Stimulated activated naive CD8-positive, alpha-beta T cell treated with anti-CD3 and anti-CD28 coated beads, Interleukin-15, Interleukin-2, amounts not matched to agents 100 ng/mL and 50 ng/mL, for 24 hours (primary cell): Measurements from ENCODE around the gene FOXJ3.

ENCODE experiments used
- H3K27ac Mint-ChIP-seq: one replicate; pipeline ENCODE4 v1.8.0; 2021; ENCODE audit warnings: mild to moderate bottlenecking, mixed read lengths
- H3K27me3 Mint-ChIP-seq: one replicate; pipeline ENCODE4 v1.8.0; 2021; ENCODE audit warnings: mixed read lengths
- H3K36me3 Mint-ChIP-seq: one replicate; pipeline ENCODE4 v1.8.0; 2021; ENCODE audit warnings: low read depth, mixed read lengths
- H3K4me1 Mint-ChIP-seq: one replicate; pipeline ENCODE4 v1.8.0; 2021; ENCODE audit warnings: low read depth, mixed read lengths
- H3K4me3 Mint-ChIP-seq: one replicate; pipeline ENCODE4 v1.8.0; 2021; ENCODE audit warnings: mild to moderate bottlenecking, mixed read lengths
- H3K9me3 Mint-ChIP-seq: one replicate; pipeline ENCODE4 v1.8.0; 2021; ENCODE audit warnings: mixed read lengths

The FOXJ3 gene

DNA sequence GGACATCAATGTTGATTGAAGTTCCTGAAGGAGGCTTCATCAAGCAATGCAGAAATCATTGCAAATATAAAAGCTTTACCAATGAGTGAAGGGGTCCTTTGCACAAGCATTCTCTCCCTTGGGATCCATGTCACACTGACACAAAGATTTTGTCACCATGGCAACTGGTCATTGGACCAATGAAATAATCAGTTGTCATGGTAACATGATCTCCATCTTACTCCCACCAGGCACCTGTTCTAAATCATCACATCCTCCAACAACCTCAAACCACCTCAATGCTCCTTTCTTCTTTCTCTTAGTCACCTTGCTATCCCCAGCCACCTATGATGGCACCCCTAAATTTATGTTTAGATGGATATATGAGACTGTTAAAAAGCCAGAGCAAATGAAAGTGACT, 13.5 kb upstream of the FOXJ3 start:
- Mint-ChIP-seq H3K9me3 (no peaks in the 10 kb centered on the region), H3K27ac (no peak overlapping the region), H3K4me3 (no peak overlapping the region), H3K27me3 (peaks cover 23% of the 10 kb centered on the region), H3K4me1 (no peaks in the 10 kb centered on the region), H3K36me3 (no peaks in the 10 kb centered on the region)

DNA sequence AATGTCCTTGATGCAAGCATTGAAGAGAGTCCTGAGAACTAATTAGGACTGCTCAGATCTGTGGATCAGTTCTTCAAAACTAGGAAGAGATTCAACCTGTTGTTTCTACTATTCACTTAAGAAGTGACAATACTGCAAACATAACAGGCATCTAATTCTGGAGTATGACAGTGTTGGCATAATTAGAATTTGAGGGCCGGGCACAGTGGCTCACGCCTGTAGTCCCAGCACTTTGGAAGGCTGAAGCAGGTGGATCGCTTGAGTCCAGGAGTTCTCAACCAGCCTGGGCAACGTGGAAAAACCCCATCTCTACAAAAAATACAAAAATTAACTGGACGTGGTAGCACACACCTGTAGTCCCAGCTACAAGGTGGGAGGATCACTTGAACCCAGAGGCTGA, 8.0 kb upstream of the FOXJ3 start:
- no peak overlapping the region for H3K4me3 Mint-ChIP-seq
- peaks cover 7% of the 10 kb centered on the region for H3K27me3 Mint-ChIP-seq

DNA sequence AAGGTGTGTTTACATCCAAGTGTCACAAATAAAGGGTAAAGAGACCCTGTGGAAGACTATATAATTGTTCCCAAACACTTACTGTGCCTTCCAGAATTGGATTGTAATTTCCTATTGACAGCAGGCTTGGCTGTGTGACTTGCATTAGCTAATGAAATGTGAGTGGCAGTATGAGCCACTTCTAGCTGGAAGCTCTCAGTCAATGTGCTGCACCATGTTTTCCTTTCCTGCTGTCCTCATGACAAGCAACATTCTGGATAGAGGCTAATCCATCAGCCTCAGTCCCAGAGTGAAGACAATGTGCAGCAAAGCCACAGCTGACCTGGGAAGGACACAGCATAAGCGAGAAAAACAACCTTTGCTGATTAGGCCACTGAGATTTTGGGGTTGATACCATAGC, 5.9 kb upstream of the FOXJ3 start:
- Mint-ChIP-seq H3K4me3 (no peak overlapping the region), H3K36me3 (no peaks in the 10 kb centered on the region), H3K9me3 (no peaks in the 10 kb centered on the region), H3K27me3 (peaks cover 7% of the 10 kb centered on the region), H3K27ac (no peak overlapping the region), H3K4me1 (peaks cover 12% of the 10 kb centered on the region)

More for the DNA sequence above, 8.0 kb upstream of the FOXJ3 start:
- Mint-ChIP-seq H3K9me3 (no peaks in the 10 kb centered on the region), H3K36me3 (no peaks in the 10 kb centered on the region), H3K27ac (no peak overlapping the region), H3K4me1 (no peaks in the 10 kb centered on the region)

DNA sequence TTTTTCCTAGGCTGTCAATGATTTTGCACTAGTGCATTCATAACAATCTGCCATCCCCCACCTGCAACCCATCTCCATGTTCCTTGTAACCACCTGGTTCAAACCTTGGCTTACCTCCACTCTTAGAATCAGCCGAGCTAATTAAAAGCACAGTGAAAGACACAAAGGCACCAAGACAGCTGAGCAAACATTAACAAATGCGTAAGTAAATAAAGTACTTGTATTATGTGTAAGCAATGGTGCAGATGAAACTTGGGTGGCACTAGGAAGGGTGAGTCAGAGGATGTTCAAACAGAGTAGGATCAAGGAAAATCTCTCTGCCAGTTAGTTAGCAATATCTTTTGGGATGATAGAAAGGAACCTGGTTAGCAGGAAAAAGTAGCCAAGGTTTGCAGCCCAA, 5.1 kb upstream of the FOXJ3 start:
- H3K27ac Mint-ChIP-seq = no peak overlapping the region
- H3K4me1 Mint-ChIP-seq = peaks cover 15% of the 10 kb centered on the region
- no peaks in the 10 kb centered on the region for H3K9me3 Mint-ChIP-seq
- H3K27me3 Mint-ChIP-seq = no peaks in the 10 kb centered on the region
- no peak overlapping the region for H3K4me3 Mint-ChIP-seq
- H3K36me3 Mint-ChIP-seq = no peaks in the 10 kb centered on the region

DNA sequence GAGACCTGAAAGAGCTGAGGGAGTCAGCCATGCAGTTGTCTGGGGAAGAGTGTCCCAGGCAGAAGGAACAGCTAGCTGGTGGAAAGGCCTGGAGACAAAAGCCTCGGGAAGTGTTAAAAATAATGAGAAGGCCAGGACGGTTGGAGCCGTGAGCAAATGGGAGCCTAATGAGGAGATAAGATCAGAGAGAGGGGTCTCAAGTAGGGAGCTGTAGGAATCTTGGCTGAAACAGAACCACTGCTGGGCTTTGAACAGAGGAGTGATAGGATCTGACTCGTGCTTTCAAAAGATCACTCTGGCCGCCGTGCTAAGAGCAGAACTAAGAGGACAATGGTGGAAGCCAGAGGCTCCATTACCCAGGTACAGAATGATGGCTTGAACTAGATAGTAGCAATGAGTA, 1.9 kb upstream of the FOXJ3 start:
- no peak overlapping the region for H3K4me3 Mint-ChIP-seq
- H3K4me1 Mint-ChIP-seq = peaks cover 38% of the 10 kb centered on the region
- no peaks in the 10 kb centered on the region for H3K9me3 Mint-ChIP-seq
- H3K27me3 Mint-ChIP-seq = no peaks in the 10 kb centered on the region
- H3K36me3 Mint-ChIP-seq = no peaks in the 10 kb centered on the region
- no peak overlapping the region for H3K27ac Mint-ChIP-seq

DNA sequence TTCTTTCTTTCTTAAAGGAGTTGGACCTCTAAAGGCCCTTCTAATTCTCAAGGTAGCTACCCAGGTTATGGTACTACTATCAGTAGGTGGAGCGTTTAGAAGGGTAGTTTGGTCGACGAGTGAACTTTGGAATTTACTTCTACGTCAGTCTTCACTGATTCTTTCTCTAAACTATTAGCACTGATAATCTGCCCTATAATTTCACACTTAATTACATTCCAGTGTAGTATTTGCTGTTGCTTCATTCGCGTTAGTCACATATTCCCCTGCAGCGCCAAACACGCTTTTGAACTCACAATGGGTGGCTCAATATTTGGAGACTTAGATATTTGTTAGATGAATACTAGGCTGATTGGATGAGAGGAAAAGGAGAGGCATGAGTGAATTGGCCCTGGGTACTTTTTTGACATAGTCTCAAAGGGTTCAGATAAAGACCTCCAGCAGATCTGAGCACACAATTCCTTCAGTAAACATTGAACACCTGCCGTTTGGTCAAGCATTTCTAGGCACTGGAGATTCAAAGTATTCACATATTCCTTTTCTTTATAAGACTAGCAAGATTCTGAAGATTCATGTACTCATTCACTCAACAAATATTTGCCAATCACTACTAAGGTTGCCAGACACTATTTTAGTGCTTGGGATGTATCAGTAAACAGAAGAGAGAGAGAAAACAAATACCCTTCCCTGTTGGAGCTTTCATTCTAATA, 929 bp upstream of the FOXJ3 start:
- Mint-ChIP-seq H3K36me3 (no peaks in the 10 kb centered on the region), H3K4me1 (peaks cover 40% of the 10 kb centered on the region), H3K4me3 (peak overlapping the region; percentile 89), H3K9me3 (no peaks in the 10 kb centered on the region), H3K27ac (peak overlapping the region; percentile 86), H3K27me3 (no peaks in the 10 kb centered on the region)

DNA sequence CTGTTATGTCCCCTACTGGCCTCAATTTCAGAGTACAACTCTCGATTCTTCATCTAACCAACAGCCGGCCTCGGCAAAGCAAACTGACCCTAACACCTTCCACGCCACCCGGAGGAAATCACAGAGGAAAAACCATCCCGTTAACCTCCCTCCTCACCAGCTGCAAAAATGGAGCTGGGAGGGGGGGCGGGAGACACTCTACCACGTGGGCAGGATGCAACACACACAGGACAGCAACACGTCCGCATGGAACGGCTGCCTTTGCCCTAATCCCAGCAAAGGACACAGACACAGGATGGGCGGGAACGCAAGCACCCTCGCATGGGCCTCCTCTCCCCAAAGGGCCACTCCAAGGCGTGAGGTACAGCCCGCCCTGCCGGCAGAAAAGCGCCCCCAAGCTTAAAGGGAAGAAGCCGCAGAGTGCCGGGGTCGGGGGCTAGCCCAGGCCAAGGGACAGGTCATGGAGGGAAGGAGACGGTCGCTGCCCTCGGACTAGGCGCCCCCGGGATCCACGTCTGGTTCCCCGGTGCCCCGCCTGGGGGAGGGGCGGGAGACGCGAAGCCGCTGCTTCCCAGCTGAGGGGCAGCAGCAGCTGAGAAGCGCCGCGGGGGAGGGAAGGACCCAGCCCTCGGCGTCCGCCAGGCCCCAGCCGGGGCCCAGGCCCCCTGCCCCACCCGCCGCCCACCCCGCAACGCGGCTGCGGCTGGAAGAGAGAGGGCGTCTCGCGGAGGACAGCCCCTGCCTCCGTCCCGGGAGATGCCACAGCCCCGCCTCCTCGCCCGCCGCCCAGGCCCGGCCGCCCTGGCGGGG, 590 bp downstream of the FOXJ3 start:
- peaks cover 54% of the 10 kb centered on the region for H3K4me1 Mint-ChIP-seq
- no peaks in the 10 kb centered on the region for H3K27me3 Mint-ChIP-seq
- H3K4me3 Mint-ChIP-seq = peak overlapping the region; percentile 97
- H3K36me3 Mint-ChIP-seq = no peaks in the 10 kb centered on the region
- H3K9me3 Mint-ChIP-seq = no peaks in the 10 kb centered on the region
- peak overlapping the region; percentile 96 for H3K27ac Mint-ChIP-seq

DNA sequence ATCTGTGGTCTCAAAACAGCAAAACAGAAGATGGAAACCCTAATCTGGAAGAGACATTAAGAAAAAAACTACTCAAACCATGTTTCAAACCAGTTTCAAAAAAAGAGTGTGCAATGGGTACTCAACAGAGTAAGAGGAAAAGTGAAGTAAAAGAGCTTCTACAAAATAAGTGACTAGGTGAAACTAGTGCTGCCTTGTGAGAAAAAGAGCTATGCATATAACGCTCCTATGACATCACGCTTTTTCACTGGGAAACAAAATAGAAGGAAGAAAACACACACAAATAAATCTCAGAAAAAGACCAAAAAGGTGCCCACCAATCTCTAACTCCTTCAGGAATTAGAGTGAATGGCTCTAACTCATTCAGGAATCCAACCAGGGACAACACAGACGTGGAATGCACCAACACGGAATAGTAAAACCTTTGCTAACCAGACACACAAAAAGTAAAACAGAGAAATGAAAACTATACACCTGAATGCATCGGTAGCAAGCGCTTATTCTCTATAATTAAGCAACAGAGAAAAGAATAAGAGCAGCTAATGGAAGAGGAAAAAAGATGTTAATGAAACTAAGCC, 1.3 kb downstream of the FOXJ3 start:
- Mint-ChIP-seq H3K4me1 (peaks cover 61% of the 10 kb centered on the region), H3K9me3 (no peaks in the 10 kb centered on the region), H3K27me3 (no peaks in the 10 kb centered on the region), H3K4me3 (peak overlapping the region; percentile 97), H3K27ac (peak overlapping the region; percentile 96), H3K36me3 (no peaks in the 10 kb centered on the region)

DNA sequence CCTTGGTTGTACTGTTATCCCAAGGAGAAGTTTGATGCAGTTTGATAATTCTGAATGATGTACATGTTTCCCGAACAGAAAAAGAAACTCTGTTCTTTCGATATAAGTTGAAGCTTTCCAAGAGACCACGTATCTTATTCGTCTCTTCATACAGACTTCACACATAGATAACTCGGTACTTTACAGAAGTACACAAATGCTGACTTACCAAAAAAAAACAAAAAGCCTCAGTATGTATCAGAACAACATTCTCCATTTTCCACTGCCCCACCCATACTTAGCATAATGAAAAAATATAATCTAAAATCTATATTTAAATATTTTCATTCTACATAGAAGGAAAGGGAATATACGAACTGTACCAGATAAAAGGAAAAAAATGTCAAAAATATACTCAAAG, 2.2 kb downstream of the FOXJ3 start:
- peaks cover 67% of the 10 kb centered on the region for H3K4me1 Mint-ChIP-seq
- peak overlapping the region; percentile 97 for H3K4me3 Mint-ChIP-seq
- H3K27ac Mint-ChIP-seq = no peak overlapping the region
- no peaks in the 10 kb centered on the region for H3K36me3 Mint-ChIP-seq
- no peaks in the 10 kb centered on the region for H3K9me3 Mint-ChIP-seq
- no peaks in the 10 kb centered on the region for H3K27me3 Mint-ChIP-seq

DNA sequence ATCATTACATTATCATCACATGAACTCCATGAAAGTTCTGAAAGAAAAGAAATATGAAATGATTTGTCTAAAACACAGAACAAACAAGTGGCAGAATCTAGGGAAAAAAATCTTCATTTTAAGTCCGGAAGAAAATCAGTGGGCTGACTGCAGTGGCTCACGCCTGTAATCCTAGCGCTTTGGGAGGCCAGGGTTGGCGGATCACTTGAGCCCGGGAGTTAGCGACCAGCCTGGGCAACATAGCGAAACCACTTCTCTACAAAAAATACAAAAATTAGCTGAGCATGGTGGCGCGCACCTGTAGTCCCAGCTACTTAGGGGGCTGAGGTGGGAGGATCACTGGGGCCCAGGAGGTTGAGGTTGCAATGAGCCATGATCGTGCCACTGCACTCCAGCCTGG, 4.8 kb downstream of the FOXJ3 start:
- peaks cover 78% of the 10 kb centered on the region for H3K4me1 Mint-ChIP-seq
- no peaks in the 10 kb centered on the region for H3K36me3 Mint-ChIP-seq
- no peaks in the 10 kb centered on the region for H3K9me3 Mint-ChIP-seq
- no peak overlapping the region for H3K27ac Mint-ChIP-seq
- no peak overlapping the region for H3K4me3 Mint-ChIP-seq
- no peaks in the 10 kb centered on the region for H3K27me3 Mint-ChIP-seq

DNA sequence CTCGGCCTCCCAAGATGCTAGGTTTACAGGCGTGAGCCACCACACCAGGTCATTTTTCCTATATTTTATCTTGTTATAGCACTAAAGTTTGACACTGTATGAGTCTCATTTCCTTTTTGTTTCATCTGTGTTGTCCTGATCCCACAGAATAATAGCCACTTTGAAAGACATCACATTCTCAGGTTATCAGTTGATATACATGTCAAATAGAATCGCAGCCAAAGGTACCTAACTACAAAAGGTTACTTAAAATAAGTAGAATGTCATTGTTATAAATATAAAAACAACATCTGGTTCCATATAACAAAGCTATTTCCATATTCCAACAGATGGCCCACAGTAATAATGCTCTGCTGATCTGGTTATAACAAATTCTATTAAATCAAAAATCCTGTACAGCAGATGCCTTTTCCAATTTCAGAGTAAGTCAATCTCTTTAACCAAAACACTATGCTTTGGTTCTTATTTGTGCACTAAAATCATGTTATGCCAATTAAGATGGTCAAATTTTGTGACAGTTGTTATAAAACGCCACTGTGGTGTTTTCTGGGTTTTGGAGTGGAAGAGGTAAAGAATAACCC, 6.0 kb downstream of the FOXJ3 start:
- H3K36me3 Mint-ChIP-seq = no peaks in the 10 kb centered on the region
- no peak overlapping the region for H3K4me3 Mint-ChIP-seq
- peaks cover 83% of the 10 kb centered on the region for H3K4me1 Mint-ChIP-seq
- H3K9me3 Mint-ChIP-seq = no peaks in the 10 kb centered on the region
- no peak overlapping the region for H3K27ac Mint-ChIP-seq
- H3K27me3 Mint-ChIP-seq = no peaks in the 10 kb centered on the region

DNA sequence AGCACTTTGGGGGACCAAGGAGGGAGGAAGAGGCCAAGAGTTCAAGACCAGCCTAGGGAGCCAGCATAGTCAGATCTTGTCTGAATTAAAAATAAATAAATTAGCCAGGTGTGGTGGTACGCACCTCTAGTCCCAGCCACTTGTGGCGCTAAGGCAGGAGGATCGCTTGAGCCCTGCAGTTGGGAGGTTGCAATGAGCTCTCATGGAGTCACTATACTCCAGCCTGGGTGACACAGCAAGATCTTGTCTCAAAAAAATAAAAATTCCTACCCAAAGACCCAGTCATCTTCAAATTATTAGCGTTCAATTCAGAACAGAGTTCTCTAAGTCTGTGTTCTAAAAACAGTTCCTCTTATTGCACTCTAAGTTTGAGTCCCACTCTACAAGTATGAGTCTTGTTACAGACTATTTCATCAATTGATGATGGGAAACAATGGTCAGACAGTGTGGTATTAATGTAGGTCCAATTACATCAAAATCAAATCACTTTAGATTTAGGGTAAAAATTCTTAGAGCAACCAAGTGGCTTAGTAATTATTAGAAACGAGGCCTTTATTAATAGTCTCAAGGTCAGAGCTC, 6.9 kb downstream of the FOXJ3 start:
- Mint-ChIP-seq H3K9me3 (no peaks in the 10 kb centered on the region), H3K36me3 (peaks cover 5% of the 10 kb centered on the region), H3K27ac (no peak overlapping the region), H3K4me3 (no peak overlapping the region), H3K4me1 (peaks cover 81% of the 10 kb centered on the region), H3K27me3 (no peaks in the 10 kb centered on the region)

DNA sequence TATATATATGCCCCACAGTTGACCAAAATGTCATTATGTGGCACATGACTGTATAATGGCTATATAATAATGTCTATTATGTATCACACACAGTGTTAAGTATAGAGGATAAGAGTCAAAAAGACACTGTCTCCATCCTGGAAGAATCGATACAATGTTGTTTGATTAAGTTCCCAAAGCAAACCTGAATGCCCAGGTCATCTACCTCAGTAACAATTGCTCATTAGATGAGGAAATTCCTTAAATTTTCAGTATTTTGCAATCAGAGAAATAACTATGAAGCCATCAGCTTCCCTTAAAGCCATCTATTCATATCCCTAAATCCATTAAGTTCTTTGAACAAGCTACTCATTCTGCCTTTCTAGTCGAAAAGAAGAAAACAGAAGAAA, 10.0 kb downstream of the FOXJ3 start:
- Mint-ChIP-seq H3K4me3 (no peak overlapping the region), H3K27ac (no peak overlapping the region), H3K9me3 (no peaks in the 10 kb centered on the region), H3K27me3 (no peaks in the 10 kb centered on the region), H3K4me1 (peaks cover 90% of the 10 kb centered on the region), H3K36me3 (peaks cover 18% of the 10 kb centered on the region)

DNA sequence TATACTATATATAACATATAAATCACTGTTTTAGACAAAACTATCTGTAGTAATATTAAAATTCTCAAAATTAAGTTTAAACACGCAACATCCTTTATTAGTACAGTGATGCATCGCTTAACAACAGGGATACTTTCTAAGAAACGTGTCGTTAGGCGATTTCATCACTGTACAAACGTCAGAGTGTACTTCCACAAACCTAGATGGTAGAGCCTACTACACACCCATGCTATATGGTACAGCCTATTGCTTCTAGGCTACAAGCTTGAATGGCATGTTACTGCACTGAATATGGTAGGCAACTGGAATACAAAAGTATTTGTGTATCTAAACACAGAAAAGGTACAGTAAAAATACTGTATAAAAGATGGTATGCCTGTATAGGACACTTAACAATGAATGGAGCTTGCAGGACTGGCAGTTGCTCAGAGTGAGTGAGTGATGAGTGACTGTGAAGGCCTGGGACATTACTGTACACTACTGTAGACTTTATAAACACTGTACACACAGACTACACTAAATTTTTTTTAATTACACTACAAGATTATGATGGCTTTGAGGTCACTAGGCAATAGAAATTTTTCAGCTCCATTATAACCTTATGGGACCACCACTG, 10.5 kb downstream of the FOXJ3 start:
- Mint-ChIP-seq H3K4me1 (peaks cover 90% of the 10 kb centered on the region), H3K27ac (no peak overlapping the region), H3K27me3 (no peaks in the 10 kb centered on the region)

More for the DNA sequence above, 10.5 kb downstream of the FOXJ3 start:
- H3K4me3 Mint-ChIP-seq = no peak overlapping the region
- no peaks in the 10 kb centered on the region for H3K9me3 Mint-ChIP-seq
- H3K36me3 Mint-ChIP-seq = peaks cover 18% of the 10 kb centered on the region
